Measurements from ENCODE around the gene LRMDA. TPM values are rescaled to one million over a fixed set of nuclear protein-coding genes. Genes with fewer than 3 reads are reported as not detected.

LRMDA gene
- total RNA-seq, 4 donors from 2014 or later, result 9.8 to 18.6 (median 15.8) TPM

DNA sequence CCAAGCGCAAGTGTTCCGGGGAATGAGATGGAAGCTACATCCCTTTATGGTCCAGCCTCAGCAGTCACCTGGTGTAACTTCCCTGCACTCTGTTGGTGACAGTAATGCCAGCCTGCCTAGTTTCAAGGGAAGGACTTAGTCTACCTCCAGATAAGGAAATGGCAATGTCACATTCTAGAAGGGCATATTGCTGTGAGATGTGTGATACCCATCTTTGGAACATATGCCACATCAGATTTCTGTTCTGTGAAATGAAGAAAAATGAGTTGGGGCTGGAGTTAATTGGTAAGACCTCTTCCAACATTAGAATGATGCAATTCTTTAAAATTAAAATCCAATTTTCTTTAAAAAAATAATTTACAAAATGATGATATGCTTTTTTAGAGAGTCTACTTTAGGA is 212.0 kb downstream of the LRMDA start:
- Histone ChIP-seq H3K4me3 (no peak overlapping the region), H3K27ac (no peak overlapping the region), H3K36me3 (no peaks in the 10 kb centered on the region), H3K4me1 (no peaks in the 10 kb centered on the region), H3K27me3 (no peaks in the 10 kb centered on the region), H3K9me3 (no peaks in the 10 kb centered on the region)
- no peak for TF ChIP-seq POLR2A (IDR thresholded peaks at IDR 0.05)
- TF ChIP-seq EP300 (IDR thresholded peaks at IDR 0.05), result no peak
- TF ChIP-seq, protein P1, sequence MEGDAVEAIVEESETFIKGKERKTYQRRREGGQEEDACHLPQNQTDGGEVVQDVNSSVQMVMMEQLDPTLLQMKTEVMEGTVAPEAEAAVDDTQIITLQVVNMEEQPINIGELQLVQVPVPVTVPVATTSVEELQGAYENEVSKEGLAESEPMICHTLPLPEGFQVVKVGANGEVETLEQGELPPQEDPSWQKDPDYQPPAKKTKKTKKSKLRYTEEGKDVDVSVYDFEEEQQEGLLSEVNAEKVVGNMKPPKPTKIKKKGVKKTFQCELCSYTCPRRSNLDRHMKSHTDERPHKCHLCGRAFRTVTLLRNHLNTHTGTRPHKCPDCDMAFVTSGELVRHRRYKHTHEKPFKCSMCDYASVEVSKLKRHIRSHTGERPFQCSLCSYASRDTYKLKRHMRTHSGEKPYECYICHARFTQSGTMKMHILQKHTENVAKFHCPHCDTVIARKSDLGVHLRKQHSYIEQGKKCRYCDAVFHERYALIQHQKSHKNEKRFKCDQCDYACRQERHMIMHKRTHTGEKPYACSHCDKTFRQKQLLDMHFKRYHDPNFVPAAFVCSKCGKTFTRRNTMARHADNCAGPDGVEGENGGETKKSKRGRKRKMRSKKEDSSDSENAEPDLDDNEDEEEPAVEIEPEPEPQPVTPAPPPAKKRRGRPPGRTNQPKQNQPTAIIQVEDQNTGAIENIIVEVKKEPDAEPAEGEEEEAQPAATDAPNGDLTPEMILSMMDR (IDR thresholded peaks at IDR 0.05), result no peak
- WGBS, 2 donors, result 93 to 94% methylated on average over 2 of the region's 2 CpGs
- DNase-seq (ENCODE audit: low spot score in 2 of 2), result no peak

DNA sequence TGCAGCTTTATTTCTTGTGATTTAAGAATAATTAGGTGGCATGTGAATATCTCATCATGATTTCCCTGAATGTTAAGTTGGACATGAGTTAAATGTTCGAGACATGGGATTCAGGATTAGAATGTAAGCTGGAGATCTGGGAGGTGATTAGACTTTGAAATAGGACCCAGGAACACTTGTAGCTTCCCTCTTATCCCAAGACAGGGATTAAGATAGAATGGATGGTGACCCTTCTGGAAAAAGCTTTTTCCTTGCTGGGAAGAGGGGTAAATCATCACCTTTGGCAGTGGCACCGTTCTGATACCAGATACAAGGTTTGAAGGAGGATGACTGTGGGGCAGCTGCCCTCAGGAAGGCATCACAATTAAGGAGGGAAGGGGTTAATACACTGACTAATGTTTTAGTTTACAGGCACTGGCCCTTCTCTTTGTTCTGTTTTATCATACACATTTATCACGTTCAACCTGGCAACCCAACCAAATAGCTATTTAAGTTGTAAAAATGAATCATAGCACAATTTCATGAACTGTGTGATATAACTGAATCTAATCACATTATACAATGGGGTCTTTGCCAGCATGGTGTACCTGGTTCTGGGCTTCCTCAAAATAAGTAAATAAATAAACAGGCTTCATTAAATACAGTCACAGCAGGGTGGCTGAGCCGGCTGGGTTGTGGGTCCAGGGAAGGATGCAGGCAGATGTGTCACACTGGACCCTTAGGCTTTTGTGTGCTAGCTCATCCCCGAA is 212.7 kb downstream of the LRMDA start:
- 73 to 84% methylated on average over 5 of the region's 5 CpGs for WGBS, 2 donors
- DNase-seq (ENCODE audit: low spot score in 2 of 2), result no peak

DNA sequence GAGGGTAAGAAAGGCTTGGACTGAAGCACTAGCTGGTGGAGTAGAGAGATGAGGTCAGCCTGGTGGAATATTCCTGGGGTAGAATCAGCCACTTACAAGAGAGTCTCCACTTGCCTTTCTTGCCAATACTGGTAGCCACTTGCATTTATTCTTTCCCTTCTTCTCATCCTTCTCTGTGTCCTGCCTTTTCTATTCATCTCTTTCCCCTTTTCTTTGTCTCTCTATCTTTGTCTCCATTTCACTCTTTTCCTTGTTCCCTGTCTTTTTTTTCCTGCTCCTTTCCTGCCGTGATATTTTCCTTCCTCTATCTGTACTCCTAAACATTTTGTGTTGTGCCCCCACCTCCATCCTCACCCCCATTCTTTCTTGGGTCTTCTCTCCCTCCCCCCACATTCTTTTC is 214.3 kb downstream of the LRMDA start:
- TF ChIP-seq, protein P1 (IDR thresholded peaks at IDR 0.05), result no peak
- no peak for TF ChIP-seq EP300 (IDR thresholded peaks at IDR 0.05)
- TF ChIP-seq POLR2A (IDR thresholded peaks at IDR 0.05), result no peak
- WGBS, 2 donors, result 89 to 97% methylated on average over 1 of the region's 1 CpG
- no peak for DNase-seq (ENCODE audit: low spot score in 2 of 2)
- Histone ChIP-seq H3K4me1 (no peaks in the 10 kb centered on the region), H3K4me3 (no peak overlapping the region), H3K27me3 (no peaks in the 10 kb centered on the region), H3K27ac (no peak overlapping the region), H3K36me3 (no peaks in the 10 kb centered on the region), H3K9me3 (no peaks in the 10 kb centered on the region)

More for the DNA sequence above, 212.7 kb downstream of the LRMDA start:
- Histone ChIP-seq H3K27me3 (no peaks in the 10 kb centered on the region), H3K27ac (no peak overlapping the region), H3K9me3 (no peaks in the 10 kb centered on the region), H3K36me3 (no peaks in the 10 kb centered on the region), H3K4me3 (no peak overlapping the region), H3K4me1 (no peaks in the 10 kb centered on the region)
- no peak for TF ChIP-seq EP300 (IDR thresholded peaks at IDR 0.05)
- TF ChIP-seq, protein P1 (IDR thresholded peaks at IDR 0.05), result no peak
- TF ChIP-seq POLR2A (IDR thresholded peaks at IDR 0.05), result no peak

DNA sequence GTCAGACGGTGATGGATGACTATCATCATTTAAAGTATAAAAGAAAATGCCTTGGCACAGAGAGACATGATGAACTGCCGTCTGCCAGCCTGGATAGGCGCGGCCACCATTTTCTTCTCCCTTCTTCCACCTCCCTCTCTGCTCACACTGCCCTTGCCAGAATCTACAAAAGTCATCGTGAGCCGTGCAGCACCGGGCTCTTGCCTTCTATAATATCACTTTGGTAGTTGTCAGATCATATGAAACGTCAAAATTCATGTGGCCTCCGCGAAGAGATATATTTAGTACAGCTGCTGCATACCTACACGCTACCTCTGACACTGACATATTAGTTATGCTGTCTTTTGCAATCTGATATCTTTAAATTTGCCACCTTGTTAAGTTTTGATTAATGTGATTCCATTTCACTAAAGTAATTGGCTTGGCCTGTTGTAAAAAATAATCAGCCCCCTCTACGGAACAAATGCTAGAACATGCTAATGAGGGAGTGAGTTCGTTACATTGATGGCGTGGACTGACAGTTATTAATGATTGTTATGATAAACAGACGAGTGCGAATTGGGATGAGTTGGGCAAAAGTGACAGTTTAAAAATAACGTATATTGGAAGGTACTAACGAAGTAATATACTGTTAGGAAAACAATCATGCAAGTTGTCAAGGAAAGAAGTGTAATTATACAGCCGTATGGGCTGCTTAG is 214.9 kb downstream of the LRMDA start:
- H3K27me3 ChIP-seq, result no peaks in the 10 kb centered on the region
- H3K4me1 ChIP-seq, result peaks cover 0 to 4% (median 0%) of the 10 kb centered on the region in 4 donors
- DNase-seq (ENCODE audit: low spot score in 2 of 2), result no peak
- TF ChIP-seq, protein P1 (IDR thresholded peaks at IDR 0.05), result no peak
- TF ChIP-seq EP300 (IDR thresholded peaks at IDR 0.05) (no peak), POLR2A (IDR thresholded peaks at IDR 0.05) (no peak)
- no peak overlapping the region for H3K27ac ChIP-seq
- no peak overlapping the region for H3K4me3 ChIP-seq
- H3K9me3 ChIP-seq, result no peaks in the 10 kb centered on the region
- no peaks in the 10 kb centered on the region for H3K36me3 ChIP-seq
- 91 to 93% methylated on average over 19 of the region's 19 CpGs for WGBS, 2 donors

DNA sequence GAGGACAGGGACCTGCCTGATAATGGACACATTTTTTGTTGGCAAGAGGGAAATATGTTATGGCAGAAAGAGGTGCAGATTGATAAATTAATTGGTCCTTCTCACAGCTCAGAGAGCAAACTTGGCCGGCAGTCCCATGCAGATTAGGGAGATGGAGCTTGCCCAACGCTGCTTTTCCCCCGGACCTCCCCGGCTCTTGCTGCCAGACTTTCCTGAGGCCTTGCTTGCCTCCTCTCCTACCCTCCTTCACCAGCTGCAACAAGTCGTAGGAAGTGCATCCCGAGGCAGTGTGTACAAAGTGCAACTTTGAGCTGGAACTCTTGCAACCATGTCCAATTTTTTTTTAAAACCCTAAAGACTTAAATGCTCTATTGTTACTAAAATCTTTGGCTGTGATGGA is 215.5 kb downstream of the LRMDA start:
- H3K9me3 ChIP-seq, result no peaks in the 10 kb centered on the region
- no peak for DNase-seq (ENCODE audit: low spot score in 2 of 2)
- WGBS, 2 donors, result 59 to 74% methylated on average over 6 of the region's 6 CpGs
- peaks cover 0 to 9% (median 0%) of the 10 kb centered on the region in 4 donors for H3K4me1 ChIP-seq
- TF ChIP-seq, protein P1 (IDR thresholded peaks at IDR 0.05), result no peak
- H3K27me3 ChIP-seq, result no peaks in the 10 kb centered on the region
- H3K36me3 ChIP-seq, result no peaks in the 10 kb centered on the region
- no peak overlapping the region for H3K4me3 ChIP-seq
- H3K27ac ChIP-seq, result no peak overlapping the region

Data from tibial nerve (tissue), 4 donors.